Suprapubic skin (tissue), 4 donors: Measurements from ENCODE around the gene DUS3L. TPM values are rescaled to one million over a fixed set of nuclear protein-coding genes. Genes with fewer than 3 reads are reported as not detected.

Source experiments
- DNase-seq, 2 donors: peaks; one replicate each; pipeline ENCODE4 v3.0.0-alpha.2; 2019; ENCODE audit warnings: low spot score in 2 of 2
- H3K27ac ChIP-seq: fragments of 200-600 bp; sonication (generic); one replicate; pipeline ENCODE4 v1.5.1; 2019
- H3K27me3 ChIP-seq: fragments of 200-600 bp; sonication (generic); one replicate; pipeline ENCODE4 v1.5.1; 2019
- H3K36me3 ChIP-seq: fragments of 200-600 bp; sonication (generic); one replicate; pipeline ENCODE4 v1.5.1; 2019
- H3K4me1 ChIP-seq: fragments of 200-600 bp; sonication (generic); one replicate; pipeline ENCODE4 v1.5.1; 2019
- H3K4me3 ChIP-seq: fragments of 200-600 bp; sonication (generic); one replicate; pipeline ENCODE4 v1.5.1; 2019; ENCODE audit warnings: mild to moderate bottlenecking
- H3K9me3 ChIP-seq: fragments of 200-600 bp; sonication (generic); one replicate; pipeline ENCODE4 v1.5.1; 2019
- EP300 ChIP-seq: sonication (generic); formaldehyde crosslinking; IDR thresholded peaks from one replicate; pipeline ENCODE4 v1.6.1; 2017; ENCODE audit warnings: antibody characterized with exemption
- POLR2A ChIP-seq, 2 donors: fragments of 450-650 bp; IDR thresholded peaks; one replicate each; pipeline ENCODE4 v1.6.1; 2017; ENCODE audit warnings: antibody characterized with exemption in 2 of 2, mild to moderate bottlenecking in 2 of 2, moderate library complexity in 2 of 2
- POLR2AphosphoS5 ChIP-seq, 3 donors: sonication (generic); formaldehyde crosslinking; IDR thresholded peaks; one replicate each; pipeline ENCODE4 v1.6.1; 2017; ENCODE audit warnings: antibody characterized with exemption in 3 of 3
- WGBS: methylation state at CpG from one replicate; pipeline ENCODE4 v1.1.5; 2018; 5-methylcytosine and 5-hydroxymethylcytosine counted together
- total RNA-seq, 4 donors: library from RNA; depleted of rRNA; stranded (reverse); fragments of >200 nt; gene quantifications; one replicate each; pipeline ENCODE4 v1.1.0, GENCODE V29; 2016
- TF ChIP-seq, protein P1 (sequence below), 2 donors: fragments of 200-600 bp in 1 of 2; fragments of 450-650 bp in 1 of 2; sonication (generic) in 1 of 2; IDR thresholded peaks; one replicate each; pipeline ENCODE4 v1.5.1; 2016 to 2019; ENCODE audit warnings: antibody characterized with exemption in 2 of 2, mild to moderate bottlenecking in 1 of 2, moderate library complexity in 1 of 2

Gene DUS3L
- total RNA-seq: 10 to 100 TPM; 28.8 to 58.5 (median 43.8) TPM

- peak within 1 kb of the TSS; percentile 95 for H3K4me3 ChIP-seq
- H3K36me3 ChIP-seq: peaks cover 37% of the 10 kb centered on the region
- DNase-seq: peak; percentile 98
- whole genome bisulfite sequencing: 21% methylated on average over 42 of the region's 72 CpGs
- peak within 1 kb of the TSS; percentile 99 for H3K27ac ChIP-seq
- peaks cover 23% of the 10 kb centered on the region for H3K4me1 ChIP-seq
- H3K27me3 ChIP-seq: no peaks in the 10 kb centered on the region
- TF ChIP-seq, protein P1, sequence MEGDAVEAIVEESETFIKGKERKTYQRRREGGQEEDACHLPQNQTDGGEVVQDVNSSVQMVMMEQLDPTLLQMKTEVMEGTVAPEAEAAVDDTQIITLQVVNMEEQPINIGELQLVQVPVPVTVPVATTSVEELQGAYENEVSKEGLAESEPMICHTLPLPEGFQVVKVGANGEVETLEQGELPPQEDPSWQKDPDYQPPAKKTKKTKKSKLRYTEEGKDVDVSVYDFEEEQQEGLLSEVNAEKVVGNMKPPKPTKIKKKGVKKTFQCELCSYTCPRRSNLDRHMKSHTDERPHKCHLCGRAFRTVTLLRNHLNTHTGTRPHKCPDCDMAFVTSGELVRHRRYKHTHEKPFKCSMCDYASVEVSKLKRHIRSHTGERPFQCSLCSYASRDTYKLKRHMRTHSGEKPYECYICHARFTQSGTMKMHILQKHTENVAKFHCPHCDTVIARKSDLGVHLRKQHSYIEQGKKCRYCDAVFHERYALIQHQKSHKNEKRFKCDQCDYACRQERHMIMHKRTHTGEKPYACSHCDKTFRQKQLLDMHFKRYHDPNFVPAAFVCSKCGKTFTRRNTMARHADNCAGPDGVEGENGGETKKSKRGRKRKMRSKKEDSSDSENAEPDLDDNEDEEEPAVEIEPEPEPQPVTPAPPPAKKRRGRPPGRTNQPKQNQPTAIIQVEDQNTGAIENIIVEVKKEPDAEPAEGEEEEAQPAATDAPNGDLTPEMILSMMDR (IDR thresholded peaks at IDR 0.05): no peak
- no peak for TF ChIP-seq EP300
- TF ChIP-seq POLR2A (IDR thresholded peaks at IDR 0.05): peak; percentile 50 to 83
- TF ChIP-seq POLR2AphosphoS5 (IDR thresholded peaks at IDR 0.05): peak; percentile 75 to 88 (median 77)
- H3K9me3 ChIP-seq: no peaks in the 10 kb centered on the region
Measured at GRCh38 chr19:5790559-5791520, at the start of gene DUS3L. Gene DUS3L, minus strand, starts transcription at chr19:5791163. Its CDS starts 22 bp downstream, at chr19:5791141.

- 85% methylated on average over 8 of the region's 9 CpGs for WGBS
- no peaks in the 10 kb centered on the region for H3K4me1 ChIP-seq
- H3K27ac ChIP-seq: no peak within 1 kb of the TSS
- no peaks in the 10 kb centered on the region for H3K9me3 ChIP-seq
- no peaks in the 10 kb centered on the region for H3K27me3 ChIP-seq
- DNase-seq: no peak
- TF ChIP-seq POLR2AphosphoS5 (IDR thresholded peaks at IDR 0.05): no peak
- TF ChIP-seq POLR2A (IDR thresholded peaks at IDR 0.05): no peak
- TF ChIP-seq EP300: no peak
- TF ChIP-seq, protein P1 (IDR thresholded peaks at IDR 0.05): no peak
- H3K36me3 ChIP-seq: no peaks in the 10 kb centered on the region
- no peak within 1 kb of the TSS for H3K4me3 ChIP-seq
Measured at GRCh38 chr19:5839065-5840017, 48.4 kb upstream of the DUS3L start, which contains the start of gene FUT6. Gene FUT6, minus strand, starts transcription at chr19:5839702. Its CDS starts 7,135 bp downstream, at chr19:5832567.

- H3K36me3 ChIP-seq: no peaks in the 10 kb centered on the region
- H3K27me3 ChIP-seq: no peaks in the 10 kb centered on the region
- H3K4me1 ChIP-seq: no peaks in the 10 kb centered on the region
- no peak overlapping the region for H3K27ac ChIP-seq
- no peak for DNase-seq
- TF ChIP-seq POLR2AphosphoS5 (IDR thresholded peaks at IDR 0.05) (no peak), POLR2A (IDR thresholded peaks at IDR 0.05) (no peak), EP300 (no peak)
- TF ChIP-seq, protein P1 (IDR thresholded peaks at IDR 0.05): no peak
- WGBS: 78% methylated on average over 19 of the region's 20 CpGs
- H3K4me3 ChIP-seq: no peak overlapping the region
- H3K9me3 ChIP-seq: no peaks in the 10 kb centered on the region
Measured at GRCh38 chr19:5838353-5839064, 47.5 kb upstream of the DUS3L start.

DNA sequence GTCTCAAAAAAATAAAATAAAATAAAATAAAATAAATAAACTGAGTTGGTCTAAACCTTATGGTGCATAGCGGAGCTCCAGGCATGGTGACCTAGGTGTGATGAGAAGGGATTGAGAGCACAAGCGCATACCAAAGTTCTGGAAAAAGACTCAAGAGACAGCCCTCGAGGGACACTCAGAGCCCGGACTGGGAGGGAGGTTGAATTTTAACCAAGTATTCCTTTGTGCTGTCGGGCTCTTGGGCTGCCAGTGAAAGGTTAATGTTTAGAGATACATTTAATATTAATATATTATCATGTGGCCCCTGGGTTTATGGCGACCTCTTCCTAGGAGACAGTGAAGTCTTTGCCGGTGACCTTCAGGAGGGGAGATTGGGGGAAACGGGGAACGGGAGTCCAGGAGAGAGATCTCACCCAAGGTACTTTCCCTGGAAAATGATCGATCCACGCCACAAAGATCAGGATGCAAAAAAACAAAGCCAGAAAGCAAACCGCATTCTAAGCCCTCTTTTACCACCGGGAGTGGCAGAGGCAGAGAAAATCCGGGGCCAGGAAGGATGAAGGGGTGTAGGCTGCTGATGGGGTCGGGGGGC, 46.9 kb upstream of the DUS3L start:
- Histone ChIP-seq H3K27ac (no peak overlapping the region), H3K9me3 (no peaks in the 10 kb centered on the region), H3K4me1 (no peaks in the 10 kb centered on the region), H3K4me3 (no peak overlapping the region), H3K27me3 (no peaks in the 10 kb centered on the region), H3K36me3 (no peaks in the 10 kb centered on the region)
- no peak for TF ChIP-seq POLR2A (IDR thresholded peaks at IDR 0.05)
- TF ChIP-seq, protein P1 (IDR thresholded peaks at IDR 0.05): no peak
- DNase-seq: no peak
- 64% methylated on average over 15 of the region's 15 CpGs for WGBS
